GM12878 (cell line): ENCODE data around the gene TMEM176B. TPM values are rescaled to one million over a fixed set of nuclear protein-coding genes. Genes with fewer than 3 reads are reported as not detected.

Experiments
- ATAC-seq: fragments of 200-7000 bp; cut with Tn5 transposase; 3 replicates; pipeline ENCODE4 v1.9.1; 2020; ENCODE audit warnings: mild to moderate bottlenecking, moderate library complexity
- BruUV-seq: library from RNA; stranded (reverse); fragments of 400-500 nt; replicated peaks from 2 replicates; lab custom pipeline; 2021; lab: Mats Ljungman, UMichigan
- CTCF ChIA-PET: fragments of 300-600 bp; sonication (Branson Sonifier 250); formaldehyde crosslinking; extraction: SDS; loops from one replicate; lab custom pipeline; 2021; ENCODE audit warnings: inconsistent platforms; lab: Yijun Ruan, JAX
- POLR2A ChIA-PET: fragments of 350-600 bp; formaldehyde crosslinking; extraction: SDS; loops from one replicate; lab custom pipeline; 2021; ENCODE audit warnings: inconsistent platforms; lab: Charles Lee
- RAD21 ChIA-PET: fragments of 300-600 bp; sonication (Branson Sonifier 250); formaldehyde crosslinking; loops from one replicate; lab custom pipeline; 2023; ENCODE audit warnings: antibody characterized with exemption; ENCODE audit not compliant: unreplicated experiment; lab: Charles Lee
- SMC1A ChIA-PET: fragments of 300-600 bp; sonication (Branson Sonifier 250); formaldehyde crosslinking; loops from one replicate; lab custom pipeline; 2023; ENCODE audit not compliant: unreplicated experiment, uncharacterized antibody; lab: Charles Lee
- DNase-seq: peaks from one replicate; pipeline ENCODE4 v3.0.0-alpha.2; 2011; ENCODE audit warnings: low read depth, low spot score
- FAIRE-seq: peaks from 3 replicates; lab custom pipeline; 2011; peaks lifted over from hg19 to GRCh38; lab: Jason Lieb, UNC
- H2AFZ ChIP-seq: 2 replicates; pipeline ENCODE4 v1.6.0; 2011; ENCODE audit warnings: low read depth, low read length, control low read depth; ENCODE audit not compliant: control insufficient read depth
- H3K27ac ChIP-seq: 2 replicates; pipeline ENCODE4 v1.5.1; 2011; ENCODE audit warnings: control low read depth; ENCODE audit not compliant: control insufficient read depth, insufficient read depth
- H3K27me3 ChIP-seq, 2 experiments: replicated peaks in 1 of 2; 2 replicates each; pipeline versions ENCODE4 v1.6.0 to v1.6.1; 2011; ENCODE audit warnings: low read length in 1 of 2; ENCODE audit not compliant: control insufficient read depth in 2 of 2, insufficient read depth in 2 of 2
- H3K36me3 ChIP-seq, 2 experiments: 2 replicates each; pipeline ENCODE4 v1.5.1; 2011; ENCODE audit warnings: low read length in 1 of 2; ENCODE audit not compliant: control insufficient read depth in 2 of 2, insufficient read depth in 2 of 2
- H3K4me1 ChIP-seq: 2 replicates; pipeline ENCODE4 v1.6.1; 2011; ENCODE audit warnings: mild to moderate bottlenecking, low read length, moderate library complexity, mixed read lengths; ENCODE audit not compliant: control insufficient read depth, insufficient read depth
- H3K4me2 ChIP-seq: 2 replicates; pipeline ENCODE4 v1.6.0; 2011; ENCODE audit warnings: control low read depth; ENCODE audit not compliant: control insufficient read depth, insufficient read depth
- H3K4me3 ChIP-seq: fragments of 200-600 bp; sonication (generic); 2 replicates; pipeline ENCODE4 v1.5.1; 2016
- H3K79me2 ChIP-seq: 2 replicates; pipeline ENCODE4 v1.6.0; 2011; ENCODE audit warnings: low read length; ENCODE audit not compliant: control insufficient read depth, insufficient read depth
- H3K9ac ChIP-seq: 2 replicates; pipeline ENCODE4 v1.8.0; 2011; ENCODE audit warnings: low read length, control low read depth, mixed read lengths; ENCODE audit not compliant: control insufficient read depth, insufficient read depth
- H3K9me3 ChIP-seq: replicated peaks from 3 replicates; pipeline ENCODE4 v1.5.1; 2011; ENCODE audit warnings: mild to moderate bottlenecking, low read length; ENCODE audit not compliant: control insufficient read depth, insufficient read depth
- H4K20me1 ChIP-seq: 2 replicates; pipeline ENCODE4 v1.6.0; 2011; ENCODE audit not compliant: control insufficient read depth, insufficient read depth
- DPF2 ChIP-seq: fragments of 450-650 bp; IDR thresholded peaks from 2 replicates; pipeline ENCODE4 v1.6.1; 2017; ENCODE audit warnings: mild to moderate bottlenecking
- FOS ChIP-seq: IDR thresholded peaks from 3 replicates; pipeline ENCODE4 v1.6.1; 2011; ENCODE audit warnings: borderline replicate concordance; ENCODE audit not compliant: insufficient read length; ENCODE audit errors: extremely low read depth
- FOXK2 ChIP-seq: fragments of 450-650 bp; IDR thresholded peaks from 2 replicates; pipeline ENCODE4 v1.6.1; 2017; ENCODE audit warnings: mild to moderate bottlenecking, moderate library complexity
- IKZF1 ChIP-seq: fragments of 450-650 bp; conservative IDR thresholded peaks from 2 replicates; pipeline ENCODE4 v1.6.1; 2017; ENCODE audit warnings: antibody characterized with exemption, mild to moderate bottlenecking
- MAX ChIP-seq: IDR thresholded peaks from 2 replicates; pipeline ENCODE4 v1.6.1; 2012; ENCODE audit warnings: low read depth, low read length, improper control_type of control experiment
- MYB ChIP-seq: fragments of 150-350 bp; IDR thresholded peaks from 2 replicates; pipeline ENCODE4 v1.6.1; 2014; ENCODE audit warnings: mild to moderate bottlenecking, low read depth, low read length, borderline replicate concordance
- NBN ChIP-seq: fragments of 450-650 bp; IDR thresholded peaks from 2 replicates; pipeline ENCODE4 v1.6.1; 2016
- POU2F2 ChIP-seq: IDR thresholded peaks from 3 replicates; pipeline ENCODE4 v1.6.1; 2011; ENCODE audit warnings: low read depth, mild to moderate bottlenecking, low read length, borderline replicate concordance
- SKIL ChIP-seq: fragments of 450-650 bp; IDR thresholded peaks from 2 replicates; pipeline ENCODE4 v1.6.1; 2017; ENCODE audit warnings: mild to moderate bottlenecking, low read depth, inconsistent platforms; ENCODE audit not compliant: poor library complexity, severe bottlenecking
- SMC3 ChIP-seq: IDR thresholded peaks from 2 replicates; pipeline ENCODE4 v1.6.1; 2011; ENCODE audit warnings: low read length, improper control_type of control experiment, borderline replicate concordance
- STAT1 ChIP-seq: fragments of 450-650 bp; conservative IDR thresholded peaks from 2 replicates; pipeline ENCODE4 v1.6.1; 2014; ENCODE audit warnings: antibody characterized with exemption, mild to moderate bottlenecking
- TCF7 ChIP-seq: IDR thresholded peaks from 2 replicates; pipeline ENCODE4 v1.6.1; 2014; ENCODE audit warnings: antibody characterized with exemption, borderline replicate concordance
- in situ Hi-C: fragments of 300-500 bp; cut with MboI; formaldehyde crosslinking; loops from 9 replicates; pipeline ENCODE4 v1.14.3; 2018; ENCODE audit warnings: mixed read lengths
- intact Hi-C: fragments of 100-400 bp; cut with micrococcal nuclease; formaldehyde crosslinking; loops from one replicate; pipeline ENCODE4 v1.14.2; 2022; ENCODE audit not compliant: unreplicated experiment
- polyA plus RNA-seq, 11 experiments: library from polyadenylated mRNA; depleted of rRNA in 4 of 11; unstranded in 6 of 11; stranded (reverse) in 5 of 11; fragments of >200 nt; fragmentation: Nextera tagmentation in 4 of 11; fragmentation: Illumina TruSeq in 1 of 11; extraction: Ambion mirVana in 4 of 11; extraction: Trizol in 1 of 11; gene quantifications; 1 replicate in 1 of 11; 2 replicates in 10 of 11; pipeline versions ENCODE4 v1.2.1 to v1.2.3, GENCODE V29; 2011 to 2016; ENCODE audit warnings: inconsistent platforms in 2 of 11, missing spikeins in 2 of 11, low read depth in 1 of 11
- total RNA-seq, 4 experiments: library from RNA; depleted of rRNA in 3 of 4; stranded (reverse); fragments of >200 nt in 3 of 4; fragmentation: Illumina TruSeq in 1 of 4; extraction: Trizol in 1 of 4; gene quantifications; 2 replicates each; pipeline versions ENCODE4 v1.2.1 to v1.2.3, GENCODE V29; 2013 to 2021

The TMEM176B gene
- total and polyA plus RNA-seq, 10 of the 15 experiments (the other 5 are each of a cell fraction or from before 2014, with no cell fraction given): 0.05 to 0.40 (median 0.20) TPM; not detected in 4

GRCh38 chr7:150805864-150806263 lies 5.7 kb upstream of the TMEM176B start:
- SMC1A ChIA-PET: no interaction called here
- H3K9ac ChIP-seq: no peak overlapping the region
- no peaks in the 10 kb centered on the region for H3K79me2 ChIP-seq
- CTCF ChIA-PET: interaction anchor here (0.6 to 1.1 kb wide), 2 partner anchors 27 to 29 kb away, joined by 3 to 4 read pairs; no protein-coding TSS in a partner anchor
- no peak for TF ChIP-seq POU2F2
- no peak for TF ChIP-seq NBN
- TF ChIP-seq MYB: no peak
- no peak for TF ChIP-seq MAX
- TF ChIP-seq TCF7: no peak
- no peak for TF ChIP-seq FOS
- TF ChIP-seq STAT1: no peak
- no peak for TF ChIP-seq IKZF1
- TF ChIP-seq SKIL: no peak
- TF ChIP-seq DPF2: no peak
- TF ChIP-seq SMC3: no peak
- no peak for TF ChIP-seq FOXK2
- TF ChIP-seq, all 136 proteins: peak for 0
- in situ Hi-C loops (no loop called here), intact Hi-C loops (no loop called here)
- Histone ChIP-seq H2AFZ (no peak overlapping the region), H3K4me1 (no peaks in the 10 kb centered on the region), H3K9me3 (no peaks in the 10 kb centered on the region; the same call in 2 of the 3 replicates), H3K27me3 (peaks cover 5 to 8% of the 10 kb centered on the region in 2 experiments; a peak in 3 of 4 replicates), H3K4me2 (no peak overlapping the region), H3K27ac (no peak overlapping the region), H4K20me1 (no peaks in the 10 kb centered on the region), H3K4me3 (no peak overlapping the region), H3K36me3 (no peaks in the 10 kb centered on the region)
- ATAC-seq (no peak), DNase-seq (no peak), FAIRE-seq (no peak)
- no TSS peak for BruUV-seq
- RAD21 ChIA-PET: no interaction called here
- POLR2A ChIA-PET: no interaction called here
